GM12892 (cell line): ENCODE results near the gene RPS6KB2.

ENCODE experiments used
- POLR2A ChIP-seq: IDR thresholded peaks from 2 replicates; pipeline ENCODE4 v1.6.1; 2011; ENCODE audit warnings: low read depth, low read length, control low read depth
- POLR2AphosphoS5 ChIP-seq: IDR thresholded peaks from 2 replicates; pipeline ENCODE4 v1.6.1; 2011; ENCODE audit warnings: low read depth, low read length, control low read depth
- TAF1 ChIP-seq: IDR thresholded peaks from 2 replicates; pipeline ENCODE4 v1.6.1; 2011; ENCODE audit warnings: low read depth, mild to moderate bottlenecking, control low read depth, low read length, borderline replicate concordance

GRCh38 chr11:67423466-67423865, 4.8 kb upstream of the RPS6KB2 start:
- TF ChIP-seq POLR2A (no peak), POLR2AphosphoS5 (no peak), TAF1 (no peak)
